IMR-90 (cell line): Measurements from ENCODE around the gene FOSB. TPM values are rescaled to one million over a fixed set of nuclear protein-coding genes. Genes with fewer than 3 reads are reported as not detected.

ENCODE experiments used
- ATAC-seq: fragments of 200-7000 bp; cut with Tn5 transposase; 2 replicates; pipeline ENCODE4 v1.9.1; 2020; ENCODE audit warnings: low read depth, mild to moderate bottlenecking, moderate library complexity
- BruUV-seq: library from RNA; stranded (reverse); fragments of 400-500 nt; replicated peaks from 2 replicates; lab custom pipeline; 2021; lab: Mats Ljungman, UMichigan
- CTCF ChIA-PET: fragments of 300-600 bp; formaldehyde crosslinking; extraction: SDS; loops from one replicate; lab custom pipeline; 2021; ENCODE audit warnings: antibody characterized with exemption; lab: Yijun Ruan, JAX
- POLR2A ChIA-PET: fragments of 300-600 bp; sonication (Branson Sonifier 250); formaldehyde crosslinking; loops from one replicate; lab custom pipeline; 2022; ENCODE audit warnings: antibody characterized with exemption; ENCODE audit not compliant: unreplicated experiment; lab: Charles Lee
- DNase-seq: peaks from one replicate; pipeline ENCODE4 v3.0.0; 2013
- H2AFZ ChIP-seq: replicated peaks from 2 replicates; pipeline ENCODE3; 2013; ENCODE audit warnings: low read length, mild to moderate bottlenecking; ENCODE audit not compliant: poor library complexity
- H2AK5ac ChIP-seq: 2 replicates; pipeline ENCODE4 v1.6.1; 2013; ENCODE audit warnings: low read depth, low read length, inconsistent platforms
- H2AK9ac ChIP-seq: replicated peaks from 2 replicates; pipeline ENCODE3; 2013; ENCODE audit warnings: mild to moderate bottlenecking, low read depth, low read length, moderate library complexity; ENCODE audit not compliant: poor library complexity
- H2BK120ac ChIP-seq: 2 replicates; pipeline ENCODE4 v1.6.1; 2013; ENCODE audit warnings: low read depth, low read length, inconsistent platforms
- H2BK15ac ChIP-seq: 3 replicates; pipeline ENCODE4 v1.6.1; 2013; ENCODE audit warnings: low read depth, low read length, inconsistent platforms
- H2BK20ac ChIP-seq: 2 replicates; pipeline ENCODE4 v1.6.1; 2013; ENCODE audit warnings: low read depth, mild to moderate bottlenecking, inconsistent platforms, low read length, moderate library complexity
- H2BK5ac ChIP-seq: 2 replicates; pipeline ENCODE4 v1.6.1; 2013; ENCODE audit warnings: mild to moderate bottlenecking, low read depth, low read length, inconsistent platforms; ENCODE audit not compliant: poor library complexity, severe bottlenecking
- H3K14ac ChIP-seq: replicated peaks from 2 replicates; pipeline ENCODE4 v1.6.1; 2013; ENCODE audit warnings: low read depth, low read length, inconsistent platforms
- H3K18ac ChIP-seq: 2 replicates; pipeline ENCODE4 v1.6.1; 2013; ENCODE audit warnings: low read depth, low read length, control low read depth
- H3K23ac ChIP-seq: 2 replicates; pipeline ENCODE4 v1.6.1; 2013; ENCODE audit warnings: low read depth, low read length, inconsistent platforms
- H3K27ac ChIP-seq: 2 replicates; pipeline ENCODE4 v1.5.1; 2013; ENCODE audit warnings: mild to moderate bottlenecking, control low read depth, low read length; ENCODE audit not compliant: insufficient read depth
- H3K27me3 ChIP-seq: 2 replicates; pipeline ENCODE4 v1.6.1; 2013; ENCODE audit warnings: low read length; ENCODE audit not compliant: control insufficient read depth, insufficient read depth
- H3K36me3 ChIP-seq: 2 replicates; pipeline ENCODE4 v1.6.1; 2013; ENCODE audit warnings: low read length, mixed read lengths; ENCODE audit not compliant: control insufficient read depth, insufficient read depth
- H3K4ac ChIP-seq: 2 replicates; pipeline ENCODE4 v1.6.1; 2013; ENCODE audit warnings: low read depth, low read length, inconsistent platforms
- H3K4me1 ChIP-seq: 2 replicates; pipeline ENCODE4 v1.6.1; 2013; ENCODE audit warnings: low read length, mixed read lengths; ENCODE audit not compliant: control insufficient read depth, insufficient read depth
- H3K4me2 ChIP-seq: 2 replicates; pipeline ENCODE4 v1.6.1; 2013; ENCODE audit warnings: low read depth, mild to moderate bottlenecking, control low read depth, low read length, moderate library complexity
- H3K4me3 ChIP-seq: 2 replicates; pipeline ENCODE4 v1.5.1; 2013; ENCODE audit warnings: low read depth, mild to moderate bottlenecking, control low read depth, low read length, moderate library complexity; ENCODE audit not compliant: insufficient read depth
- H3K56ac ChIP-seq: 2 replicates; pipeline ENCODE4 v1.6.1; 2013; ENCODE audit warnings: low read length, inconsistent platforms; ENCODE audit not compliant: insufficient read depth; ENCODE audit errors: extremely low read depth
- H3K79me1 ChIP-seq, 2 experiments: 2 replicates each; pipeline ENCODE4 v1.6.1; 2013; ENCODE audit warnings: low read length in 2 of 2, inconsistent platforms in 1 of 2, low read depth in 1 of 2
- H3K9ac ChIP-seq: 2 replicates; pipeline ENCODE4 v1.6.1; 2013; ENCODE audit warnings: low read depth, low read length, control low read depth
- H3K9me1 ChIP-seq: 2 replicates; pipeline ENCODE4 v1.6.1; 2013; ENCODE audit warnings: low read length, inconsistent platforms; ENCODE audit not compliant: insufficient read depth
- H3K9me3 ChIP-seq: 2 replicates; pipeline ENCODE4 v1.6.1; 2013; ENCODE audit warnings: low read length; ENCODE audit not compliant: control insufficient read depth, insufficient read depth
- H4K20me1 ChIP-seq: 2 replicates; pipeline ENCODE4 v1.6.1; 2013; ENCODE audit warnings: low read length, inconsistent platforms; ENCODE audit not compliant: insufficient read depth
- H4K5ac ChIP-seq: 2 replicates; pipeline ENCODE4 v1.6.1; 2013; ENCODE audit warnings: mild to moderate bottlenecking, low read depth, low read length, control low read depth
- H4K8ac ChIP-seq, 2 experiments: 2 replicates each; pipeline ENCODE4 v1.6.1; 2013; ENCODE audit warnings: low read depth in 2 of 2, low read length in 2 of 2, control low read depth in 1 of 2, inconsistent platforms in 1 of 2
- H4K91ac ChIP-seq: 2 replicates; pipeline ENCODE4 v1.6.1; 2013; ENCODE audit warnings: low read depth, low read length, inconsistent platforms; ENCODE audit not compliant: insufficient read depth
- CTCF ChIP-seq: conservative IDR thresholded peaks from 2 replicates; pipeline ENCODE4 v1.5.1; 2012; ENCODE audit warnings: mild to moderate bottlenecking, low read depth, low read length, improper control_type of control experiment
- ELK1 ChIP-seq: fragments of 150-350 bp; IDR thresholded peaks from 2 replicates; pipeline ENCODE4 v1.6.1; 2016; ENCODE audit warnings: low read depth, mild to moderate bottlenecking, low read length, moderate library complexity, borderline replicate concordance
- FOS ChIP-seq: fragments of 150-350 bp; IDR thresholded peaks from 2 replicates; pipeline ENCODE4 v1.6.1; 2016; ENCODE audit warnings: low read depth, low read length
- MAFK ChIP-seq: IDR thresholded peaks from 2 replicates; pipeline ENCODE4 v1.6.1; 2012; ENCODE audit warnings: low read depth, low read length, improper control_type of control experiment
- MXI1 ChIP-seq: IDR thresholded peaks from 2 replicates; pipeline ENCODE4 v1.6.1; 2012; ENCODE audit warnings: low read depth, mild to moderate bottlenecking, low read length, moderate library complexity, borderline replicate concordance
- NFE2L2 ChIP-seq: fragments of 150-350 bp; IDR thresholded peaks from 2 replicates; pipeline ENCODE4 v1.6.1; 2016; ENCODE audit warnings: low read depth, mild to moderate bottlenecking, low read length
- POLR2A ChIP-seq: IDR thresholded peaks from 2 replicates; pipeline ENCODE4 v1.6.1; 2012; ENCODE audit warnings: mild to moderate bottlenecking, low read depth, low read length
- SMC3 ChIP-seq: fragments of 150-350 bp; IDR thresholded peaks from 2 replicates; pipeline ENCODE4 v1.6.1; 2016; ENCODE audit warnings: low read depth, mild to moderate bottlenecking, antibody characterized with exemption, low read length, moderate library complexity
- WGBS, 2 experiments: methylation state at CpG; one replicate each; pipeline versions ENCODE4 v1.1.5 to v1.1.7; 2013; ENCODE audit warnings: missing lambda C conversion rate in 2 of 2; ENCODE audit not compliant: insufficient read length in 1 of 2; ENCODE audit errors: extremely low coverage in 2 of 2; 5-methylcytosine and 5-hydroxymethylcytosine counted together
- dilution Hi-C: fragments of 300-500 bp; cut with HindIII; formaldehyde crosslinking; loops from one replicate; pipeline ENCODE4 v1.14.3; 2018; ENCODE audit warnings: low sequenced_read_pairs; ENCODE audit not compliant: unreplicated experiment
- in situ Hi-C: fragments of 300-500 bp; cut with MboI; formaldehyde crosslinking; loops from 3 replicates; pipeline ENCODE4 v1.14.3; 2019; ENCODE audit warnings: low sequenced_read_pairs, inconsistent platforms, mixed read lengths
- intact Hi-C: fragments of 100-400 bp; cut with micrococcal nuclease; formaldehyde crosslinking; loops from 2 replicates; pipeline ENCODE4 v1.10.0; 2022
- polyA plus RNA-seq, 3 experiments: library from polyadenylated mRNA; depleted of rRNA; stranded (reverse); fragments of >200 nt; gene quantifications; 2 replicates each; pipeline ENCODE4 v1.2.3, GENCODE V29; 2012; ENCODE audit warnings: low replicate concordance in 1 of 3
- total RNA-seq: library from RNA; depleted of rRNA; stranded (reverse); fragments of >200 nt; gene quantifications from 2 replicates; pipeline ENCODE4 v1.2.3, GENCODE V29; 2012

The FOSB gene
- total and polyA plus RNA-seq, 2 of the 4 experiments (the other 2 are of a cell fraction), result 11.1 to 15.6 TPM

GRCh38 chr19:45492627-45493470 lies 25.1 kb downstream of the FOSB start:
- no peak overlapping the region for H2BK5ac ChIP-seq
- H3K18ac ChIP-seq, result no peak overlapping the region; the same call in 1 of the 2 replicates
- 20% methylated on average over 4 of the region's 32 CpGs; no CpG with 5 or more reads in 1 of the 2 experiments for WGBS, 2 experiments
- H3K27me3 ChIP-seq, result peaks cover under 1% of the 10 kb centered on the region; the same call in 1 of the 2 replicates
- H3K36me3 ChIP-seq, result no peaks in the 10 kb centered on the region
- H3K56ac ChIP-seq, result no peak overlapping the region
- peak overlapping the region; percentile 89 for H3K4me3 ChIP-seq
- H3K14ac ChIP-seq, result peak overlapping the region; percentile 37; the same call in 1 of the 2 replicates
- CTCF ChIA-PET, result interaction anchor here (0.6 to 1.0 kb wide), 5 partner anchors 10 to 1826 kb away, joined by 3 to 4 read pairs (median 4); no protein-coding TSS in a partner anchor
- no TSS peak for BruUV-seq
- no peaks in the 10 kb centered on the region for H3K4me1 ChIP-seq
- POLR2A ChIA-PET, result no interaction called here
- no peak overlapping the region for H4K91ac ChIP-seq
- no peak overlapping the region for H2BK20ac ChIP-seq
- peak; percentile 80 for DNase-seq
- dilution Hi-C loops (no loop called here), in situ Hi-C loops (no loop called here), intact Hi-C loops (no loop called here)
- peak overlapping the region; percentile 60 for H3K9ac ChIP-seq
- no peak overlapping the region for H2AK5ac ChIP-seq
- H2BK120ac ChIP-seq, result peak overlapping the region; percentile 35; the same call in 1 of the 2 replicates
- H3K4ac ChIP-seq, result peak overlapping the region; percentile 54; the same call in 1 of the 2 replicates
- no peak for TF ChIP-seq NFE2L2
- TF ChIP-seq SMC3, result no peak
- TF ChIP-seq MAFK, result no peak
- TF ChIP-seq POLR2A, result no peak
- no peak for TF ChIP-seq ELK1
- TF ChIP-seq FOS, result no peak
- TF ChIP-seq CTCF, result no peak
- TF ChIP-seq MXI1, result no peak
- peak overlapping the region in 1 of 2 experiments; percentile 58; a peak in 1 of 4 replicates for H4K8ac ChIP-seq
- H3K9me3 ChIP-seq, result no peaks in the 10 kb centered on the region
- peaks cover 0 to 10% of the 10 kb centered on the region in 2 experiments; a peak in 1 of 4 replicates for H3K79me1 ChIP-seq
- no peak overlapping the region for H2BK15ac ChIP-seq
- H3K4me2 ChIP-seq, result peak overlapping the region; percentile 82
- no peak overlapping the region for H4K5ac ChIP-seq
- ATAC-seq, result peak; percentile 67
- peak overlapping the region; percentile 93 for H2AK9ac ChIP-seq
- peaks cover 6% of the 10 kb centered on the region for H3K9me1 ChIP-seq
- H2AFZ ChIP-seq, result peak overlapping the region; percentile 98
- H3K27ac ChIP-seq, result peak overlapping the region; percentile 52
- H4K20me1 ChIP-seq, result peaks cover 3% of the 10 kb centered on the region; the same call in 1 of the 2 replicates
- H3K23ac ChIP-seq, result no peak overlapping the region
